ENCODE measurements around the gene SPOPL.

DNA sequence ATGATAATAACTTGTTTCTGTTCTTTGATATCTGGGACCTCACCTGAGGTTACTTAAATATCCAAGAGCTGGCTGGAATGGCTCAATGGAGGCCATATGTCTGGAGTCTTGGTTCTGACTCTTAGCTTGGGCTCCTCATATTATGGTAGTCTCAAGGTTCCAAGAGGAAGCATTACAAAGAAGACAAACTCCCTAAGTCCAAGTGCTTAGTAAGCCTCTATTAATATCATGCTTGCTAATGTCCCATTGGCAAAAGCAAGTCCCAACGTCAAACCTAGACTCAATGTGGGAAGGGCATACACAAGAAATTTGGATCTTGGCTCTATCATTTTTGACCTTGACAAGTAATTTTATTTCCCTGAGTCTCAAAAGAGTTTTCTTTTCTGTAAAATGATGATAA lies 49.2 kb upstream of the SPOPL start:
- TF ChIP-seq, protein P1, sequence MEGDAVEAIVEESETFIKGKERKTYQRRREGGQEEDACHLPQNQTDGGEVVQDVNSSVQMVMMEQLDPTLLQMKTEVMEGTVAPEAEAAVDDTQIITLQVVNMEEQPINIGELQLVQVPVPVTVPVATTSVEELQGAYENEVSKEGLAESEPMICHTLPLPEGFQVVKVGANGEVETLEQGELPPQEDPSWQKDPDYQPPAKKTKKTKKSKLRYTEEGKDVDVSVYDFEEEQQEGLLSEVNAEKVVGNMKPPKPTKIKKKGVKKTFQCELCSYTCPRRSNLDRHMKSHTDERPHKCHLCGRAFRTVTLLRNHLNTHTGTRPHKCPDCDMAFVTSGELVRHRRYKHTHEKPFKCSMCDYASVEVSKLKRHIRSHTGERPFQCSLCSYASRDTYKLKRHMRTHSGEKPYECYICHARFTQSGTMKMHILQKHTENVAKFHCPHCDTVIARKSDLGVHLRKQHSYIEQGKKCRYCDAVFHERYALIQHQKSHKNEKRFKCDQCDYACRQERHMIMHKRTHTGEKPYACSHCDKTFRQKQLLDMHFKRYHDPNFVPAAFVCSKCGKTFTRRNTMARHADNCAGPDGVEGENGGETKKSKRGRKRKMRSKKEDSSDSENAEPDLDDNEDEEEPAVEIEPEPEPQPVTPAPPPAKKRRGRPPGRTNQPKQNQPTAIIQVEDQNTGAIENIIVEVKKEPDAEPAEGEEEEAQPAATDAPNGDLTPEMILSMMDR (IDR thresholded peaks at IDR 0.05) = no peak
- TF ChIP-seq POLR2A (IDR thresholded peaks at IDR 0.05) (no peak), POLR2AphosphoS5 (IDR thresholded peaks at IDR 0.05) (no peak)
